COR-L47 (cell line): Measurements from ENCODE around the gene PRKD1.

ENCODE experiments used
- DNase-seq: peaks from one replicate; lab custom pipeline; 2025; lab: John Stamatoyannopoulos, UW

The PRKD1 gene

DNA sequence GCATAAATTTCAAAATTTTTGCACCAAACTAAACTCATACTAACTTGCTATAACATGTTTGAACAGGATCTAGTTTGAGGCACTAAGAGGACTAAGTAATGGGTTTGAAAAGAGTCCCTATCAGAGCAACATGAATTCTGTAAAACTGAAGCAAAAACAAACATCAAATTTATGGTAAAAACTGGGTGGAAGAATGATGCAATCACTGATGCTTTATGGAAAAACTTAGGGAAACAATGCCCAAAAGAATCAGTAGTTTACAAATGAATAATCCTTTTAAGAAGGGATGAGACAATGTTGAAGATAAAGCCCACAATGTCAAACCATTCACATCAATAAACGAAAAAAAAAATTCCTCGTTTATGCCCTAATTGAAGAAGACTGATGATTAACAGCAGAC lies 88.9 kb downstream of the PRKD1 start:
- no peak for DNase-seq

DNA sequence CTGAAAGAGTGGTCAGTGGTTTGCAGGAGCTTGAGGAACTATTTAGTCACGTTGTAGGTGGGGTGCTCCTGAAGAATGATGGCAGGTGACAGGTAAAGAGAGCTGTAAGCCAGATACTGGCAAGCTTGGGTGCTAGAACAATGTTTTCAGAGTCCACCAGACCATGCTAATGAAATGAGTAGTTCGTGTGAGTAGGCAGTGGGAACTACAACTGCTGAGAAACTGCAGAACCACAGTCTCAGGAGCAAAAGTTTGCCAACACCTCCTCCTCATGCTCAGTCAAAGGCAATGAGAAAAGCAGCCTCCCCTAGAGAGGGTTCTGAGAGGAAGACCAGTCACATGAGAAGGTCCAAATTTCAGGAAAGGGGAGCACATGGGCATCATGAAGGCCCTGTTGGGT lies 91.3 kb downstream of the PRKD1 start:
- DNase-seq = no peak

DNA sequence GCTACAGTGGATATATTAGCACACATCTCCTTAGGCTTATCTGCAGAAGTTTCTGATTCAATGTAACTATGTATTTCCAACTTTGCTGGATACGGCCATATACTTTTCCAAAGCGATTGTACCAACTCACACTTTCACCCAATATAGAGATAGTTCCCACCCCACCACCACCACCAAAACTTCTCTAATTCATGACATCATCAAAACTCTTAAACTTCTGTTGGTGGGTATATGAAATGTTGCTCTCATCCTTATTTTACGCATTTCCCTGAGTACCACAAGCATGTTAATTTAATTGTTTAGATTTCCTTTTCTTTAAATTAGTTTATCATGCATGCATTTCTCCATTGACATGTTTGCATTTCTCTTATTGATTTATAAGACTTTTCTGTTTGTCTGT lies 95.6 kb downstream of the PRKD1 start:
- no peak for DNase-seq

DNA sequence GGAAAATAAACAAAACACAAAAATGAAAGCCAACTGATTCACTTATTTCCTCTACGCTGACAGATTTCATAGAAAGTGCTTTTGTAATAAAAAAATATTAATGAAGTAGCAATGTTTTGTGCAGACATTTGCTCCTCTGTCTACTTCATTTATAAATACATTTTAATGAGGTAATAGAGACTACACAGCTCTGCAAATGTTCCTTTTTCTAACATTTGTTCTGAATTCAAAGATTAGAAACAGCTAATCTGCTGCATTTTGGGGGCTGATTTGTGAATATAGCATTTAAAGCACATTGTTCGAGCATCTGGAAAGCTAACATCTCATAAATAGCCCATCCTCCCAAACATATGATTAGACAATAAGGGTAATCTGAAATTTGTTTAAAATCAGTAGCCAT lies 97.8 kb downstream of the PRKD1 start:
- DNase-seq = no peak

DNA sequence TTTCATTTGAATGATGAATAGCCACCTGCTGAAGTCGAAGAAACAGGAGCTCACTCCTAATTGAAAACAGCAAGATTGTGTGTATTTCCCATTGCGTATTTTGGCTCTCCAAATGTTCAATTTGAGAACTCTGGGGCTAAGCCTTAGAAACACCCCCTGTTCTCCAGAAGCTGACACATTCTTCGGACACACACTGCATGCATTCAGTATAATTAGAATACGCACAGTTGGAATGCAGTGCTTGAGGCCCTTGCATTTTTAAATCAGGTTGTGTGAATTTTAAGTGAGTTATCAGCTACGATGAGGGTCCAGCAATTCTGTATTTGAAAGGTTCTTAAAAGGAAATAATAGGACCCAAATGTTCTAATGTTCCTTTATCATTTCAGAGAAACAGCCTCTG lies 103.8 kb downstream of the PRKD1 start:
- DNase-seq = no peak

DNA sequence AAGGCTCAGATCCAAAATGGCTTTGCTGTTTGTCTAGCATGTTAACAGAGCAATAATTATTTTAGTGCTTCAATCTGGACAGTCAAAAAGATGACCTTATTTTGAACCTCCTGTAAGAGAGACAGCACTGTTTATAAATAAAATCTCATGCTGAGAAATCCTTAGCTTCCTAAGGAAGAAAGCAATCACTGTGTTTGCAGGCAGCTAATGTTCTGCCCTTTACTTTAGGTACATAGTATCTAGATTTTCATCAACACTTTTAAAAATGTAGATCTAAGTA lies 105.3 kb downstream of the PRKD1 start:
- DNase-seq = peak; percentile 22

DNA sequence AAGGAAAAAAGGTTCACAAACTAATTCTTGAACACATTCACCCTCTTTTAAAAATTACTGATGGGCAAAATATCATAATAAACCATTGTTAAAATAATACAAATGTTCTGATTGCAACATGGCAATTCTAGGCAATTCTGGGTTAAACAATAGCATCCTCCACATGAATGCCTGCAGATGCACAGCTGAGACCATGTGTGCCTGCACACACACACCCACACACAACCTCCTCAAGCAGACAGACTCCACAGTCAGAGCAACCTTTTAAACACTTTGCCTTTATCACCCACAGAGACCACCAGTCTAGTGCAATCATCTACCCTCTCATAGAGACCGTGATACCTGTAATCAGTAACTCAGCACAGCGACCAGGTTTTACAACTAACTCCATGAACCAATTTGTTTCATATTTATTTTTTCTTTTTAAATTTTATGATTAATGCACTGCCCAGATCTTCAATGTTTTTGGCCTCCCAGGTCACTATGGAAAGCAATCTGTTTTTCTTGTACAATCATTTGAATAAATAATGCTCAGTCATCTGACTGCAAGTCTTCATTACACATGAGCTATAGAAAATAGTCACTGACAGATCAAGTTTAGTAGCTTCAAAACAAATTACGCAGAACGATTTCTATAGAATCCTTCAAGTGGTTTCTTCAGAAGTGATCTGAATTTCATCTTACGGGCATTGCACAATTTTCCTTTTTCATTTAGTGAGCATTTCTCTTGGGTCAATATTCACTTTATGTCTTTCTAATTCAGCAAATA lies 105.8 kb downstream of the PRKD1 start:
- DNase-seq = no peak

DNA sequence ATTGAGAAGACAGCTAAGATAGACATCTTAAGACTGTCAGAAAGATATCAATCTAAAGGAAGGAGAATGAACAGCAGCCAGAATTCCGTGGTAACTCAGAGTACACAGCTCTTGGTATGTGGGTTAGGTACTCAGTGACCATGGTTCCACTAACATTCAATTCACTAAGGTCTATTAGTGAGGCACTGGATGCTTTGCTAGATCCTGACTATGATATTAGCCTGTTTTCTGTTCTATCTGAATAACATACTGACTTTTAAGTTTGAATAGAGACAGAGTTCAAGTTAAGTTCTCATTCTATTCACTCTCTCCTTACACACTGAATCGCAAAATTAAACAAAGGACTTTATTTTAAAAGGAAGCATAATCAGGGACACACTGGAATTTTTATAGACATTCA lies 106.4 kb downstream of the PRKD1 start:
- DNase-seq = no peak

DNA sequence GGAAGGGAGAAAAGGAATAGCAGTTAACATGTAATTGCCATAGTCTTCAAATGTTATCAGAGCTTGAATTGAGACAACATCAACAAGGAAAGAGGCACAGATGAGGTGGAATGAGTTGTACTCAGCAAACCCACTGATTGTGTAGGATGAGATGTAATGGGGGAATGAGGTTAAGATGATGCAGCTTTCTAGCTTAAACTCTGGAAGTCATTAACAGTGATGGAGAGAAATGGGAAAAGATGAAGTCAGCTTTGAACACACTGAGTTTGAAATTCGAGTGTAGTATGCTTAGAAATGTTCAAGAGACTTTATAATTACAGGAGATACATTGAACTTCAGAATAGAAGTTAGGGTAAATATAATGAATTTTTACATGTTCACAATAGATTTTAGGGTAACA lies 106.9 kb downstream of the PRKD1 start:
- no peak for DNase-seq

DNA sequence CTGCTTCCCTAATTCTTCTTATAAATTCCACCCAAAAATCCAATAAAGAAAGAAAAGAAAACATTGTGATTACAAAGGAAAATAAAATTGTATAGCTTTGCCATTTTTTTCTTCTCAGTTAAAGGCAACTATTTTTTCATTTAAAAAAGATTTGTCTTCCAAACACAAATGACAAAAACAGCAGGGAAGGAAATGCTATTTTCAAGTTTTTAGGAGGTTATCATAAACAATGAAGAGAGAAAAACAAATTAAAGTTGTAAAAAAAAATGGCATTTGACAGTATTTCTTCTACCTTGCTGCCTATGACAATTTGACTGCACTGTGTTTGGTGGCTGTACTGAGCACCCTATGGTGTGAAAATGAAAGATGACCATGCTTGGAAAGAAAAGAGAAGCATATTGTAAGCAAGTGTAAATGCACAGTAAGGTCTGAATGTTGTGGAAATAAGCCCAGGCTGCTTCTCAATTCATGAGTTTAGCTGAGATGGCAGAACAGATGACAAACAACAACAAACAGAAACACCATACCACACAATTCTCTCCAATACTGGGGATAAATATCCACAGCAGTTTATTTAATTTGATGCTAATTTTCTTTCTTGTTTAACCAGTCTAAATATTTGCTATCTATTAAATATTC lies 109.8 kb downstream of the PRKD1 start:
- no peak for DNase-seq

DNA sequence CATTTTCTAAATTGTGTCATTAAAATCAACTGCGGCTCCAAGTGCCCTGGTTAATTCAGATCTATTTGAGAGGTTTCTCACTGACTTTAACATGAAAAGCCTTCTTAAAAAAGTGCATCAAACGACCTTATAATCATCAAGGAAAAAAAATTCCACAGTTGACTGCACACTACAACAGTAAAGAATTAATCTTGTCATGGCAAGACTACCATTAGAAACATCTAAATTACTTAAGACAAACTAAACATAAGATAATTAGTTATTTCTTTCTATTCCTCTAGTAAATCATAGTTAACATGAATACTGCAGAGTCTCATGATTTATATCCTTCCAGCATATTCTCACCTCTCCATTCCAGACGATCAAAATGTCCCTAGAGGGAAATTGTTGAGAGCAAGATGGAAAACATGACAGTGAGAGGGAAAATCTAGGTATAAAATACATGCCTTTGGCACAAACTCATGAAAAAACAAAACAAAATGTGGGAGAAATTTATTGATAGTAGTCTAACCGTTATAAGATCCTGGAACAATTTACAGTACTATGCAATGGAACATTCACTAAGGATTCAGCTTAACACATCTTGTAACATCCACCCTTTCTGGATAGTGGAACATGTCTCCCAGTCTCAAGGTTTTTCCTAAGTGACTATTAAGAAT lies 112.5 kb downstream of the PRKD1 start:
- no peak for DNase-seq

DNA sequence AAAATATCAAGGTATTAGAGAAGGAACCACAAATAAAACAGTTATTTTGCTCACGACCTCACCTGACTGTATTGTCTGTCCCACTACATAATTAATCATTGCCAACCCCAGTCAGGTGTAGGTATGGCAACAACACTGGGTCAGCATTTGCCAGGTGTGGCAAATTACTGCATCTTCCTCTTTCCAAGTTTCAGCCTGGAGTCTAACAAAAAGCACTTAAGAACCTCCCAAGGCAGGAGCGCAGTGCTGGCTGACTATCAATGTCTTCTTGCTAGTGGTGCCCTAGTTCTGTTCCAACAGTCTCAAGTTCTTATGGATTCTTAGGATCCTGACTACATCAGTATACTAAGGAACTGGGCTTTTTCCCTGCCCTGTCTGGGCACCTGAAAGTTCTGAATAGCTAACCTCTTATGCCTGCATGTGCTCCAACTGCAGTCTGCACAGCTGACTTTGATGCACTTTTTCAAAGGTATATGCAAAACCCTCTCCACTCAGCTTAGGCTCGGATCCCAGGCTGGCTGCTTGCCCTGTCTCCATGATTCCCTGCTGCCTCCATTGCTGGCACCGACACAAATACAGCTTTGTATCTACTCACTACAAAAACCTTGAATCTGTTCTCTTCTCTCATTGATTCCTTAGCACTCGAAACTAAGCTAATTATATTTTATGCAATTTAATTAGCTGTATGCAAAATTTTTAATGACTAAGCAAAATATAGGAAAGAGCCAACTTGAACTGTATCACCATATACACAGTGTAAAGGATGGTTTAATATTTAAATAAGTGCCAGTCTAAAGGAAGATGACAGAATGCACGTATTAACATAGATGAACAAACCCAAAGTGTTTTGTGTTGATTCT lies 113.3 kb downstream of the PRKD1 start:
- peak; percentile 10 for DNase-seq

DNA sequence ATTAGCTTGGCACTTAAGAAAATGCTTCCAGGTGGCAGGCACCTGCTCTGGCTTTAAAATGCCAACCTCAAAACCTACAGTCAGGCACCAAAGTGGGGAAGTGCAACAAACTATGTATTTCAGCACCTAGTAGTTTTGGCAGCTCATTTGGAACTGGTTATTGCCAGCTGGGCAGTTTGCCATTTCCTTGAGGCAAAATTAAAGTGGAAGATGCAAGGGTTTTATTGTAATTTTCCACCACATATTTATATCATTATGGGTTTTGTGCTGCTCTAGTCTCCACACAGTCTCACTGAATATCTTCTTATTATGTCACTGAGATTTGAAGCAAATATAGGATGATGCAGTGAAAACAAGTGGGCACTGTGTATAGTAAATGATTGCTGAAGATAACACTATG lies 117.0 kb downstream of the PRKD1 start:
- DNase-seq = peak; percentile 84

DNA sequence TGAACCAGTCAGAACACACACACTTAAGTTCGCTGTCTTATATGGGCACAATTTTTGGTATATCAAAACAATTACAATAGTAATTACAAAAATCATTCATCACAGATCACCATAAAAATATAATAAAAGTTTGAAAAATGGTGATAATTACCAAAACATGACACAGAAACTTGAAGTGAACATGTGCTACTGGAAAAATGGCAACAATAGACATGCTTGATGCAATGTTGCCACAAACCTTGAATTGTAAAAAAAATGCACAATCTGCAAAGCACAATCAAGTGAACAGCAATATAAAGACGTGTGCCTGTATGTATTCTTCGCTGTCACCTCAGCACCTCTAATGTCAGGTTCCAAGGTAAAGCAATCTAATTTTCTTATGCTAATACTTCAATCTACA lies 117.6 kb downstream of the PRKD1 start:
- DNase-seq = no peak

DNA sequence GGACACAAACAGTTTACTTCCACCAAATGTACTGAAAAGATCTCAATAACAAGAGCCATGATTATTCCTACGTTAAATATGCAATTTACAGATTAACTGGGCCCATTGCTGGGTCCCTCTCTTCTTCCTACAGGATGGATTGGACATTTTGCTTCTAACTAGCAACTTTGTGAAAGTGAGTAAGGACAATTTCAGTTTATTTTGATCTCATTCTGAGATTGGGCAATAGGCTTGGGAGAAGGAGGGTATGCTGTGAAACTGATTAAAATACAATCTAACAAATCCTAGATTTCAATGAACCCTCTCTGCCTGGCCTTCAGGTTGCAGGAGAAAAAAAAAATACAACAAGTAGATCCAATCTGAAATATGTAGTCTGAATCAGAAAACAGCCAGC lies 121.5 kb downstream of the PRKD1 start:
- no peak for DNase-seq

DNA sequence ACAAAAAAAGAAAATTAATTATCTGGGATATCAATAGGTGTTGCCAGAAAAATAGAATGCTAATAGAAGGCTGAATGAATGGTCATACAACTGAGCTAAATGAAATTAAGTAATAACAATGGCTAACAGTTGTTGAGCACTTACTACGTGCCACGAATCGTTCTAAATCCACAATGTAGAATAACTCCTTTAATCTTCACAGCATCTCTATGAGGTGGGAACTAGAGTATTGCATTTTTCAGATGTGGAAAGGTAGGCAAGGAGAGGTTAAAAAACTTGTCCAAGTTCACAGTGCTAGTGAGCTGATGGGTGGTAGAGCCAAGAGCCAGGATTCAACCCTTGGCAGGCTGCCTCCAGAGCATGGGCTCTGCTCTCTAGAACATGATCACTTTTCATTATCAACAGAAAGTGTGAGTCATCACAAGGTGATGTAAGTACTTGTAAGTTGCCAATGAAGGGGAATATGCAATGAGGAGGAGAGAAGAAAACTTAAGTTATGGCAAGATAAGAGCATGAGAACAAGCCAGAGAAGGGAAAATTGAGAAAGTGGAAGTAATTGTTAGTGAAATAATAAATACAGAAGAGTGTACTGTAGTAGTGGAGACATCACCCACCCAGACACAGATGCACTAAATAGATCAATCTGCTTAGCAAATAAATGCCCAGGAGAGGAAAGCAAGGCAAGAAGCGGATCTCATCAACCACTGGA lies 122.1 kb downstream of the PRKD1 start:
- DNase-seq = no peak

DNA sequence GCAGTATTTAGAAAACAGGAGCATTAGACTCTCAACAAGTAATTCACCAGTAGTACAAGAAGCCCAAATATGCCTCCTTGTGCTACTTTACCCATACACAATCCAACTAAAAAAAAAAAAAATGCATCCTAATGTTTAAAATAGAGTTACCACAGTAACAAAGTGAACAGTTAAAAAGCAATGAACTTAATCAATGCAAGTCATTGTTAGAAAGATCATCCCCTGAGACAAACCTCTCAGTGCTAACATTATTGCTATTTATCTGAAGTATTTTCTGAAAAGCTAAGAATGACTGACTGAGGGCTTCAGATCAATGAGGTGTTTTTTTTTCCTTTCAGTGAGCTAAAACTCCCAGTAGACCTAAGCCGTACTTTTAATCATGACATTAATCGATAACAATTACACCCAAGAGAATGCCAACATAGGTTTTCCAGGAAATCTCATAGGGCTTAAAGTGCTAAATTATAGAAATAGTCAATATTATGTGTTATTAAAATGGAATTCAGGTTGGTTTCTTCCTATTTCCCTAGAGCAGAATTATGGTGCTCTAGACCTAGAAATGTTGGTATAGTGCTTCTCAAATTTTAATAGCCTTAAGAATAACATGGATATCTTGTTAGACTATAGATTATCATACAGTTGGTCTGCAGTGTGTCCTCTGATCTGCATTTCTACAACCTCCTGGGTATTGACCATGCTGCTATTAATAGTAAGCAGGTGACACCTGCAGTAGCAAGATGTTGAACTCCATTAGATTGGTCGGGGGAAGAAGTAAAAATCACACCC lies 123.0 kb downstream of the PRKD1 start:
- no peak for DNase-seq

DNA sequence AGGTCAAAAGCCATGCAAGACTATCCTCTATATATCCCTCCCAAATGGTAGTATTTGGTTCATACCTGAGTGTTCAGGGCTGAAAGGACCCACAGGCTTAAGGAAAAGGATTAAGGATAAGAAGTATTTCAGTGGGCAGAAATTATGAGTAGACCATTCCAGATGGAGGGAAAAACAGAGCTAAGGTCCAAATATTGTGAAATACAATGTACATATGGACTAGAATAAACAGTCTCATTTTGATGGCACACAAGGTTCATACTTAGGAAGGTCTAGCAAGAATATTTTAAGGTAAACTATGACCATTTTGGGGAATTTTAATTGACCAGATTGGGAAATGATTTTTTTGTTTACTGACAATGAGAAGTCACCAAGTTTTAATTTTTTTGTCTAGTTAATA lies 124.6 kb downstream of the PRKD1 start:
- no peak for DNase-seq

DNA sequence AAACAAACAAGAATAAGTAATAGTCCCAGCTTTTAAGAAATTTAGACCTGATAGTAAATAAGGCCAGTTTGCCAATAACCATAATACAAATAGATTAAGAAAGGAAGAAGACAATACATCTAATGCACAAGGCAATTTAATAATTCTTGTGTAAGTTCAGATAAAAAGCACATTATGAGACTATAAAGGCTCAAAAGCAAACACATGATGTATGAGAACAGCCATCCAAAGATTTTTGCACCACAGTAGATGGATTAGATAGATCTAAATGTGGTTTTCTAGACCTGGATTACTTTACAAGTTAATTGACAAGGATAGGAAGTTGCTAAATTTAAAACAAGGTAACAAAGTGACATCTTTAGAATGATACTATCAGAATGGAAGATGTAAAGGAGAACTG lies 125.4 kb downstream of the PRKD1 start:
- no peak for DNase-seq

DNA sequence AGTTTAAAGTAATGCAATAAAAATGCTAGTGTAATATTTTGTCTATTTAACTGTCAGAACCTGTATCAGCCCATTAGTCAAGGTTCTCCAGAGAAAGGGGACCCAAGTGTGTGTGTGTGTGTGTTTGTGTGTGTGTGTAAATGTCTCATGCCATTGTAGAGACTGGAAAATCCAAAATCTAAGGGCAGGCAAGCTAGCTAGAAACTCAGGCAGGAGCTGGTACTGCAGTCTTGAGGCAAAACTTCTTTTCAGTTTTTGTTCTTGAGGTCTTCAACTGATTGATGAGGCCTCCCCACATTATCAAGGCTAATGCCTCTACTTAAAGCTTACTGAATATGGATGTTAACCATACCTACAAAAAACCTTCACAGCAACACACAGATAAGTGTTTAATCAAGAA lies 126.7 kb downstream of the PRKD1 start:
- DNase-seq = no peak

DNA sequence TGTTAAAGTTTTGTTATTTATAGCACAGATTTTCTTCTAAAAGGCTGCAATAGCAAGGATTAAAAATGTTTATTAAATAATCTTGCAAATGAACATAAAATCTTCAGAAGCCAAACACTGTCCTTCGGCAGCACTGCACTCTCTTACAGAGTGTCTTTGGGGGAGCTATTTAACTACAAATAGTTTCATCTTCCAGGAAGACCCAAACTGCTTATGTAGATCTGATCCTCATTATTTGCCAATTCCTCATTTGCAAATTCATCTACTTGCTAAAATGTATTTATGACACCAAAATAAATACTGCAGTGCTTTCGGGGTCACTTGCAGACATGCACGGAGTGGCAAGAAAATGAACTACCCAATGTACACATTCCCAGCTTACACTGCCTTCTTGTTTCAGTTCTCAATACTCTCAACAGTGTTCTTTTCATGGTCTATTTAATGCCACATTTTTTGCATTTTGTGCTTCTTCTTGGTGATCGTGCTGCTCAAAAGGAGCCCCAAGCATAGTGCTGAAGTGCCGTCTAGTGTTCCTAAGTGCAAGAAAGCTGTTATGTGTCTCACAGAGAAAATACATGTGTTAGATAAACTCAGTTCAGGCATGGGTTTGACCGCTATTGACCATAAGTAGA lies 128.1 kb downstream of the PRKD1 start:
- no peak for DNase-seq
